Fibroblast of peridontal ligament (primary cell): Measurements from ENCODE around the gene PRKAG2.

Experiments
- DNase-seq: peaks from one replicate; pipeline ENCODE4 v3.0.0-alpha.2; 2010; ENCODE audit errors: extremely low read depth

The PRKAG2 gene

GRCh38 chr7:151801291-151801690 lies 75.6 kb downstream of the PRKAG2 start:
- no peak for DNase-seq

GRCh38 chr7:151800861-151801260 lies 76.1 kb downstream of the PRKAG2 start:
- DNase-seq, result no peak

GRCh38 chr7:151800391-151800790 lies 76.5 kb downstream of the PRKAG2 start:
- no peak for DNase-seq

GRCh38 chr7:151799506-151799905 lies 77.4 kb downstream of the PRKAG2 start:
- DNase-seq, result no peak

GRCh38 chr7:151798851-151799448 lies 78.0 kb downstream of the PRKAG2 start:
- DNase-seq, result no peak

- DNase-seq, result peak; percentile 59
Observed at GRCh38 chr7:151797667-151798307, 79.1 kb downstream of the PRKAG2 start.

GRCh38 chr7:151796871-151797537 lies 79.9 kb downstream of the PRKAG2 start:
- DNase-seq, result no peak

- DNase-seq, result no peak
Observed at GRCh38 chr7:151796091-151796870, 80.6 kb downstream of the PRKAG2 start.

GRCh38 chr7:151795168-151795811 lies 81.6 kb downstream of the PRKAG2 start:
- no peak for DNase-seq

GRCh38 chr7:151794508-151795167 lies 82.3 kb downstream of the PRKAG2 start:
- no peak for DNase-seq

GRCh38 chr7:151793991-151794507 lies 82.9 kb downstream of the PRKAG2 start:
- no peak for DNase-seq

- DNase-seq, result no peak
Observed at GRCh38 chr7:151793531-151793951, 83.4 kb downstream of the PRKAG2 start.

- no peak for DNase-seq
Observed at GRCh38 chr7:151792636-151793035, 84.3 kb downstream of the PRKAG2 start.

GRCh38 chr7:151792086-151792485 lies 84.8 kb downstream of the PRKAG2 start:
- DNase-seq, result no peak

- DNase-seq, result no peak
Observed at GRCh38 chr7:151790830-151791620, 85.9 kb downstream of the PRKAG2 start.

GRCh38 chr7:151790095-151790829 lies 86.7 kb downstream of the PRKAG2 start:
- no peak for DNase-seq

GRCh38 chr7:151789380-151789947 lies 87.5 kb downstream of the PRKAG2 start:
- no peak for DNase-seq

GRCh38 chr7:151787348-151787747 lies 89.6 kb downstream of the PRKAG2 start:
- DNase-seq, result no peak

- no peak for DNase-seq
Observed at GRCh38 chr7:151786936-151787335, 90.0 kb downstream of the PRKAG2 start.
